AG04450 (cell line): ENCODE data around the gene HK1. TPM values are rescaled to one million over a fixed set of nuclear protein-coding genes. Genes with fewer than 3 reads are reported as not detected.

Experiments
- CTCF ChIA-PET: fragments of 300-600, 350-600 bp; formaldehyde crosslinking; extraction: SDS; loops from one replicate; lab custom pipeline; 2022; ENCODE audit warnings: antibody characterized with exemption, inconsistent platforms; lab: Charles Lee
- POLR2A ChIA-PET: fragments of 350-600 bp; formaldehyde crosslinking; extraction: SDS; loops from one replicate; lab custom pipeline; 2021; ENCODE audit warnings: antibody characterized with exemption, inconsistent platforms; lab: Yijun Ruan, JAX
- DNase-seq: peaks from one replicate; pipeline ENCODE4 v3.0.0-alpha.2; 2011; ENCODE audit warnings: low read depth, low spot score
- H3K27ac ChIP-seq: one replicate; pipeline ENCODE4 v1.5.1; 2012; ENCODE audit warnings: low read depth, low read length, control low read depth
- H3K27me3 ChIP-seq: one replicate; pipeline ENCODE4 v1.6.0; 2012; ENCODE audit warnings: low read length; ENCODE audit not compliant: control insufficient read depth, insufficient read depth
- H3K4me3 ChIP-seq: 2 replicates; pipeline ENCODE4 v1.5.1; 2011; ENCODE audit warnings: mild to moderate bottlenecking, low read depth, low read length, control low read depth
- H3K9me3 ChIP-seq: 2 replicates; pipeline ENCODE4 v1.5.1; 2012; ENCODE audit warnings: low read length; ENCODE audit not compliant: control insufficient read depth, insufficient read depth
- CTCF ChIP-seq: IDR thresholded peaks from 2 replicates; pipeline ENCODE4 v1.5.1; 2011; ENCODE audit warnings: low read depth, low read length, control low read depth, inconsistent platforms
- polyA minus RNA-seq: library from RNA; depleted of rRNA, polyadenylated mRNA; stranded (reverse); fragments of >200 nt; gene quantifications from 2 replicates; pipeline ENCODE4 v1.2.3, GENCODE V29; 2011; rRNA and poly(A)+ RNA removed
- polyA plus RNA-seq: library from polyadenylated mRNA; depleted of rRNA; stranded (reverse); fragments of >200 nt; gene quantifications from 2 replicates; pipeline ENCODE4 v1.2.3, GENCODE V29; 2011; rRNA removed

Gene HK1
- polyA plus RNA-seq (31.9 and 37.4 TPM in 2 replicates), polyA minus RNA-seq (51.6 and 57.3 TPM in 2 replicates)

DNA sequence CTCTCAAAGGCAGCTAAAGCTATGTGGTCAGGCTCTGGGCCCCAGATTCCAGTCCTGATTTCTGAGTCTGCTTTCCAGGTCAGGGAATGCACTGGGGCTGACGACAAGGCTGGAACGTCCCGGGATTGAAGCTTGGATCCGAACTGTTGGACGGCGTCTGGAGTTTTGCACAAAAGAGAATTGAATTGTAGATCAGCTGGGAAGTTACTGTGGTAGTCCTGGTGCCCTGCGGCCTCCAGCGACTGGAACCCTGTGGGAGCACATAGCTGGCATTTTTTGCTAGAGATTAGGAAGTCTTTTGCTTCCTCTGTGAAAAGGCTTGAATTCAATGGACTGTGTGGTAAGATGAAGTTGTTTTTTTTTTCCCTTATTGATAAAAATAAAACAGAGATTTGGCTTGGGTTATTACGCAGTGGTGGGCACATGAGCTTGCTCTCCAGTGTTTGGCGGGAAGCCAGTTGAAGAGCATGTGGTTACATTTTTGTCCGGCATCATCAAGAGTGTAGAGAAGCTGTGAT is at the start of gene HK1:
TSS of gene HK1 (plus strand) at position 51 of the 518 bp plus-strand sequence.
- no peak within 1 kb of the TSS for H3K4me3 ChIP-seq
- POLR2A ChIA-PET, result no interaction called here
- H3K27me3 ChIP-seq, result peaks cover 8% of the 10 kb centered on the region
- H3K27ac ChIP-seq, result no peak within 1 kb of the TSS
- DNase-seq, result no peak
- peaks cover under 1% of the 10 kb centered on the region for H3K9me3 ChIP-seq
- no peak for TF ChIP-seq CTCF
- CTCF ChIA-PET, result no interaction called here

DNA sequence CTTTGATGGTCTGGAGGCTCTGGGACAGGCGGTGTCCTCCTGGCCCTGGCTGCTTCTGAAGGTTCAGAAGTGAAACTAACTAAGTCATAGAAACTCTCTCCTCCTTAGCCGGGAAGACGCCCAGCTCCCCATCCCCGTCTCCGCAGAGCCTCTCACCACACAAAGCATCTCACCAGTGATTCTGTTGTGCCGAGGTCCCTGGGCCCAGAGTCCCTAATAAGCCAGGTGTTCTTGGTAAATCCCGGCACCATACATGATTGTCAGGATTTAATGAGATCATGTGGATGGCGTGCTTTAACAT is 48.7 kb upstream of the HK1 start:
- Histone ChIP-seq H3K27ac (no peak overlapping the region), H3K4me3 (no peak overlapping the region), H3K9me3 (no peaks in the 10 kb centered on the region), H3K27me3 (no peaks in the 10 kb centered on the region)
- TF ChIP-seq CTCF, result no peak
- no peak for DNase-seq
- CTCF ChIA-PET, result interaction anchor here (0.9 to 1.1 kb wide), 4 partner anchors 8 to 178 kb away, joined by 3 to 4 read pairs (median 3); no protein-coding TSS in a partner anchor
- POLR2A ChIA-PET, result no interaction called here

GRCh38 chr10:69230128-69230527 is 48.2 kb upstream of the HK1 start:
- DNase-seq, result no peak
- H3K4me3 ChIP-seq, result no peak overlapping the region
- no peak overlapping the region for H3K27ac ChIP-seq
- ChIA-PET CTCF (no interaction called here), POLR2A (no interaction called here)
- no peaks in the 10 kb centered on the region for H3K9me3 ChIP-seq
- no peak for TF ChIP-seq CTCF
- no peaks in the 10 kb centered on the region for H3K27me3 ChIP-seq

DNA sequence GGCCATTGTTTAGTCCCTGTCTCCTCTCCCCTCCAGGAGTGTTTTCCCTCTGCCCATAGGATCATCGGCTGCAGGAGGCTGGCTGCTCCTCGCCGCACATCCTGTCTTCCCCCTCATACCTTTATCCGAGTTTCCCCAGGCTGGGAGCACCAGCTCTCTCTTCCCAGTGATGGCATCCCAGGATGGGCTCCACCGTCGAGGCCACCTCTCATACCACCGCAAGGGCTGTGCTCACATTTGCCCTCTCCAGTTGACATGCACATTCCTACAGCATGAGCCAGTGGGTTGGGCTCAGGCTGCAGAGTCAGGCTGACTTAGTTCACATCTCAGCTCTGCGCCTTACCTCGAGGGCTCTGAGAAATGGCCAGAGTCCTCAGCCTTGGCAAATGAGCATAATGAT is 46.0 kb upstream of the HK1 start:
- no peaks in the 10 kb centered on the region for H3K27me3 ChIP-seq
- TF ChIP-seq CTCF, result no peak
- POLR2A ChIA-PET, result no interaction called here
- no peak overlapping the region for H3K4me3 ChIP-seq
- CTCF ChIA-PET, result interaction anchor here (1.6 to 2.4 kb wide), 2 partner anchors 161 to 176 kb away, joined by 7 to 9 read pairs; no protein-coding TSS in a partner anchor
- no peak overlapping the region for H3K27ac ChIP-seq
- peak; percentile 42 for DNase-seq
- H3K9me3 ChIP-seq, result no peaks in the 10 kb centered on the region

DNA sequence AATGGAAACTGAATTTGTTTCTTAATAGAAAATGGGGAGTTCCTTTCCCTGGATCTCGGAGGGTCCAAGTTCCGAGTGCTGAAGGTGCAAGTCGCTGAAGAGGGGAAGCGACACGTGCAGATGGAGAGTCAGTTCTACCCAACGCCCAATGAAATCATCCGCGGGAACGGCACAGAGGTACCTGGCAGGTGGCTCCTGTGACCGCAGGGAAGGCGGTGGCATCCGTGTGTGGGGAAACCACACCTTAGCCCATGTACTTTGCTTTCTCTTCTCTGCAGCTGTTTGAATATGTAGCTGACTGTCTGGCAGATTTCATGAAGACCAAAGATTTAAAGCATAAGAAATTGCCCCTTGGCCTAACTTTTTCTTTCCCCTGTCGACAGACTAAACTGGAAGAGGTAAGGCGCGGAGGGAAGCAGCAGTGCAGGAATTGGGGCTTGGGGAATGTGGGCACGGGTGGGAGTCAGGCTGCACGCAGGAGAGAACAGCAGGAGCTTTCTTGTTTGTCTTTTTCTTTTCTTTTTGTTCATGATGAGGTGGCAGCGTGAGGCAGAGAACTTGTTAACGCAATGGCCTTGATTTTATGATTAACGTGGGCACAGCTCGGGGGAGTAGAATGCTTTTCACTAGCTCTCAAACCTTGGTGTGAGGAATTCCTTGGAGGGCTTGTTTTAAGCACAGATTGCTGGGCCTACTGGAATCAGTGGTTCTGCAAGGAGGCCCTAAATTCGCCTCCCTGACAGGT is 45.4 kb upstream of the HK1 start:
- Histone ChIP-seq H3K9me3 (no peaks in the 10 kb centered on the region), H3K27ac (no peak overlapping the region), H3K4me3 (no peak overlapping the region), H3K27me3 (no peaks in the 10 kb centered on the region)
- ChIA-PET POLR2A (no interaction called here), CTCF (interaction anchor here (1.6 to 2.4 kb wide), 2 partner anchors 160 to 176 kb away, joined by 7 to 9 read pairs; no protein-coding TSS in a partner anchor)
- no peak for DNase-seq
- no peak for TF ChIP-seq CTCF
